IMR-90 (cell line): Measurements from ENCODE around the gene KLHDC3. TPM values are rescaled to one million over a fixed set of nuclear protein-coding genes. Genes with fewer than 3 reads are reported as not detected.

Experiments used
- ATAC-seq: fragments of 200-7000 bp; cut with Tn5 transposase; 2 replicates; pipeline ENCODE4 v1.9.1; 2020; ENCODE audit warnings: low read depth, mild to moderate bottlenecking, moderate library complexity
- BruUV-seq: library from RNA; stranded (reverse); fragments of 400-500 nt; replicated peaks from 2 replicates; lab custom pipeline; 2021; lab: Mats Ljungman, UMichigan
- CTCF ChIA-PET: fragments of 300-600 bp; formaldehyde crosslinking; extraction: SDS; loops from one replicate; lab custom pipeline; 2021; ENCODE audit warnings: antibody characterized with exemption; lab: Yijun Ruan, JAX
- POLR2A ChIA-PET: fragments of 300-600 bp; sonication (Branson Sonifier 250); formaldehyde crosslinking; loops from one replicate; lab custom pipeline; 2022; ENCODE audit warnings: antibody characterized with exemption; ENCODE audit not compliant: unreplicated experiment; lab: Charles Lee
- DNase-seq: peaks from one replicate; pipeline ENCODE4 v3.0.0; 2013
- H2AFZ ChIP-seq: replicated peaks from 2 replicates; pipeline ENCODE3; 2013; ENCODE audit warnings: low read length, mild to moderate bottlenecking; ENCODE audit not compliant: poor library complexity
- H2AK5ac ChIP-seq: 2 replicates; pipeline ENCODE4 v1.6.1; 2013; ENCODE audit warnings: low read depth, low read length, inconsistent platforms
- H2AK9ac ChIP-seq: replicated peaks from 2 replicates; pipeline ENCODE3; 2013; ENCODE audit warnings: mild to moderate bottlenecking, low read depth, low read length, moderate library complexity; ENCODE audit not compliant: poor library complexity
- H2BK120ac ChIP-seq: 2 replicates; pipeline ENCODE4 v1.6.1; 2013; ENCODE audit warnings: low read depth, low read length, inconsistent platforms
- H2BK15ac ChIP-seq: 3 replicates; pipeline ENCODE4 v1.6.1; 2013; ENCODE audit warnings: low read depth, low read length, inconsistent platforms
- H2BK20ac ChIP-seq: 2 replicates; pipeline ENCODE4 v1.6.1; 2013; ENCODE audit warnings: low read depth, mild to moderate bottlenecking, inconsistent platforms, low read length, moderate library complexity
- H2BK5ac ChIP-seq: 2 replicates; pipeline ENCODE4 v1.6.1; 2013; ENCODE audit warnings: mild to moderate bottlenecking, low read depth, low read length, inconsistent platforms; ENCODE audit not compliant: poor library complexity, severe bottlenecking
- H3K14ac ChIP-seq: replicated peaks from 2 replicates; pipeline ENCODE4 v1.6.1; 2013; ENCODE audit warnings: low read depth, low read length, inconsistent platforms
- H3K18ac ChIP-seq: 2 replicates; pipeline ENCODE4 v1.6.1; 2013; ENCODE audit warnings: low read depth, low read length, control low read depth
- H3K23ac ChIP-seq: 2 replicates; pipeline ENCODE4 v1.6.1; 2013; ENCODE audit warnings: low read depth, low read length, inconsistent platforms
- H3K27ac ChIP-seq: 2 replicates; pipeline ENCODE4 v1.5.1; 2013; ENCODE audit warnings: mild to moderate bottlenecking, control low read depth, low read length; ENCODE audit not compliant: insufficient read depth
- H3K27me3 ChIP-seq: 2 replicates; pipeline ENCODE4 v1.6.1; 2013; ENCODE audit warnings: low read length; ENCODE audit not compliant: control insufficient read depth, insufficient read depth
- H3K36me3 ChIP-seq: 2 replicates; pipeline ENCODE4 v1.6.1; 2013; ENCODE audit warnings: low read length, mixed read lengths; ENCODE audit not compliant: control insufficient read depth, insufficient read depth
- H3K4ac ChIP-seq: 2 replicates; pipeline ENCODE4 v1.6.1; 2013; ENCODE audit warnings: low read depth, low read length, inconsistent platforms
- H3K4me1 ChIP-seq: 2 replicates; pipeline ENCODE4 v1.6.1; 2013; ENCODE audit warnings: low read length, mixed read lengths; ENCODE audit not compliant: control insufficient read depth, insufficient read depth
- H3K4me2 ChIP-seq: 2 replicates; pipeline ENCODE4 v1.6.1; 2013; ENCODE audit warnings: low read depth, mild to moderate bottlenecking, control low read depth, low read length, moderate library complexity
- H3K4me3 ChIP-seq: 2 replicates; pipeline ENCODE4 v1.5.1; 2013; ENCODE audit warnings: low read depth, mild to moderate bottlenecking, control low read depth, low read length, moderate library complexity; ENCODE audit not compliant: insufficient read depth
- H3K56ac ChIP-seq: 2 replicates; pipeline ENCODE4 v1.6.1; 2013; ENCODE audit warnings: low read length, inconsistent platforms; ENCODE audit not compliant: insufficient read depth; ENCODE audit errors: extremely low read depth
- H3K79me1 ChIP-seq, 2 experiments: 2 replicates each; pipeline ENCODE4 v1.6.1; 2013; ENCODE audit warnings: low read length in 2 of 2, inconsistent platforms in 1 of 2, low read depth in 1 of 2
- H3K9ac ChIP-seq: 2 replicates; pipeline ENCODE4 v1.6.1; 2013; ENCODE audit warnings: low read depth, low read length, control low read depth
- H3K9me1 ChIP-seq: 2 replicates; pipeline ENCODE4 v1.6.1; 2013; ENCODE audit warnings: low read length, inconsistent platforms; ENCODE audit not compliant: insufficient read depth
- H3K9me3 ChIP-seq: 2 replicates; pipeline ENCODE4 v1.6.1; 2013; ENCODE audit warnings: low read length; ENCODE audit not compliant: control insufficient read depth, insufficient read depth
- H4K20me1 ChIP-seq: 2 replicates; pipeline ENCODE4 v1.6.1; 2013; ENCODE audit warnings: low read length, inconsistent platforms; ENCODE audit not compliant: insufficient read depth
- H4K5ac ChIP-seq: 2 replicates; pipeline ENCODE4 v1.6.1; 2013; ENCODE audit warnings: mild to moderate bottlenecking, low read depth, low read length, control low read depth
- H4K8ac ChIP-seq, 2 experiments: 2 replicates each; pipeline ENCODE4 v1.6.1; 2013; ENCODE audit warnings: low read depth in 2 of 2, low read length in 2 of 2, control low read depth in 1 of 2, inconsistent platforms in 1 of 2
- H4K91ac ChIP-seq: 2 replicates; pipeline ENCODE4 v1.6.1; 2013; ENCODE audit warnings: low read depth, low read length, inconsistent platforms; ENCODE audit not compliant: insufficient read depth
- BHLHE40 ChIP-seq: fragments of 150-350 bp; IDR thresholded peaks from 2 replicates; pipeline ENCODE4 v1.6.1; 2016; ENCODE audit warnings: mild to moderate bottlenecking, low read depth, low read length
- CEBPB ChIP-seq: IDR thresholded peaks from 2 replicates; pipeline ENCODE4 v1.6.1; 2012; ENCODE audit warnings: low read depth, low read length, improper control_type of control experiment
- CHD1 ChIP-seq: IDR thresholded peaks from 2 replicates; pipeline ENCODE4 v1.6.1; 2012; ENCODE audit warnings: low read depth, low read length, improper control_type of control experiment
- ELK1 ChIP-seq: fragments of 150-350 bp; IDR thresholded peaks from 2 replicates; pipeline ENCODE4 v1.6.1; 2016; ENCODE audit warnings: low read depth, mild to moderate bottlenecking, low read length, moderate library complexity, borderline replicate concordance
- FOS ChIP-seq: fragments of 150-350 bp; IDR thresholded peaks from 2 replicates; pipeline ENCODE4 v1.6.1; 2016; ENCODE audit warnings: low read depth, low read length
- MAFK ChIP-seq: IDR thresholded peaks from 2 replicates; pipeline ENCODE4 v1.6.1; 2012; ENCODE audit warnings: low read depth, low read length, improper control_type of control experiment
- MAZ ChIP-seq: IDR thresholded peaks from 2 replicates; pipeline ENCODE4 v1.6.1; 2012; ENCODE audit warnings: low read depth, mild to moderate bottlenecking, low read length, improper control_type of control experiment, moderate library complexity, borderline replicate concordance
- MXI1 ChIP-seq: IDR thresholded peaks from 2 replicates; pipeline ENCODE4 v1.6.1; 2012; ENCODE audit warnings: low read depth, mild to moderate bottlenecking, low read length, moderate library complexity, borderline replicate concordance
- NFE2L2 ChIP-seq: fragments of 150-350 bp; IDR thresholded peaks from 2 replicates; pipeline ENCODE4 v1.6.1; 2016; ENCODE audit warnings: low read depth, mild to moderate bottlenecking, low read length
- POLR2A ChIP-seq: IDR thresholded peaks from 2 replicates; pipeline ENCODE4 v1.6.1; 2012; ENCODE audit warnings: mild to moderate bottlenecking, low read depth, low read length
- RAD21 ChIP-seq: IDR thresholded peaks from 2 replicates; pipeline ENCODE4 v1.6.1; 2012; ENCODE audit warnings: low read length, improper control_type of control experiment
- RCOR1 ChIP-seq: IDR thresholded peaks from 2 replicates; pipeline ENCODE4 v1.6.1; 2012; ENCODE audit warnings: mild to moderate bottlenecking, low read length, improper control_type of control experiment; ENCODE audit not compliant: insufficient replicate concordance
- RFX5 ChIP-seq: IDR thresholded peaks from 2 replicates; pipeline ENCODE4 v1.8.0; 2012; ENCODE audit warnings: low read depth, mild to moderate bottlenecking, low read length, moderate library complexity
- SMC3 ChIP-seq: fragments of 150-350 bp; IDR thresholded peaks from 2 replicates; pipeline ENCODE4 v1.6.1; 2016; ENCODE audit warnings: low read depth, mild to moderate bottlenecking, antibody characterized with exemption, low read length, moderate library complexity
- USF2 ChIP-seq: fragments of 150-350 bp; IDR thresholded peaks from 2 replicates; pipeline ENCODE4 v1.6.1; 2017; ENCODE audit warnings: mild to moderate bottlenecking, antibody characterized with exemption, low read length, low read depth
- WGBS, 2 experiments: methylation state at CpG; one replicate each; pipeline versions ENCODE4 v1.1.5 to v1.1.7; 2013; ENCODE audit warnings: missing lambda C conversion rate in 2 of 2; ENCODE audit not compliant: insufficient read length in 1 of 2; ENCODE audit errors: extremely low coverage in 2 of 2; 5-methylcytosine and 5-hydroxymethylcytosine counted together
- dilution Hi-C: fragments of 300-500 bp; cut with HindIII; formaldehyde crosslinking; loops from one replicate; pipeline ENCODE4 v1.14.3; 2018; ENCODE audit warnings: low sequenced_read_pairs; ENCODE audit not compliant: unreplicated experiment
- in situ Hi-C: fragments of 300-500 bp; cut with MboI; formaldehyde crosslinking; loops from 3 replicates; pipeline ENCODE4 v1.14.3; 2019; ENCODE audit warnings: low sequenced_read_pairs, inconsistent platforms, mixed read lengths
- intact Hi-C: fragments of 100-400 bp; cut with micrococcal nuclease; formaldehyde crosslinking; loops from 2 replicates; pipeline ENCODE4 v1.10.0; 2022
- polyA plus RNA-seq, 3 experiments: library from polyadenylated mRNA; depleted of rRNA; stranded (reverse); fragments of >200 nt; gene quantifications; 2 replicates each; pipeline ENCODE4 v1.2.3, GENCODE V29; 2012; ENCODE audit warnings: low replicate concordance in 1 of 3
- total RNA-seq: library from RNA; depleted of rRNA; stranded (reverse); fragments of >200 nt; gene quantifications from 2 replicates; pipeline ENCODE4 v1.2.3, GENCODE V29; 2012

The KLHDC3 gene
- total and polyA plus RNA-seq, 2 of the 4 experiments (the other 2 are of a cell fraction): 57.1 to 76.0 TPM

GRCh38 chr6:42967228-42967627, 46.8 kb upstream of the KLHDC3 start (continued):
- no peak for TF ChIP-seq RAD21
- TF ChIP-seq RFX5: no peak
- TF ChIP-seq BHLHE40: no peak

- no TSS peak for BruUV-seq
- H2AK5ac ChIP-seq: no peak overlapping the region
- no peak overlapping the region for H3K14ac ChIP-seq
- no peak overlapping the region for H4K5ac ChIP-seq
- peaks cover 9% of the 10 kb centered on the region; the same call in 1 of the 2 replicates for H4K20me1 ChIP-seq
- H3K4ac ChIP-seq: no peak overlapping the region
- intact Hi-C loops: no loop called here
- H3K9me1 ChIP-seq: peaks cover 26% of the 10 kb centered on the region
- H3K79me1 ChIP-seq: peaks cover 4 to 28% of the 10 kb centered on the region in 2 experiments; a peak in 3 of 4 replicates
- in situ Hi-C loops: no loop called here
- ATAC-seq (no peak), DNase-seq (no peak)
- 100% methylated on average over 1 of the region's 12 CpGs; no CpG with 5 or more reads in 1 of the 2 experiments for WGBS, 2 experiments
- no peak overlapping the region for H4K91ac ChIP-seq
- no peak overlapping the region for H3K56ac ChIP-seq
- H3K27ac ChIP-seq: no peak overlapping the region
- peaks cover 45% of the 10 kb centered on the region for H3K36me3 ChIP-seq
- H2BK120ac ChIP-seq: no peak overlapping the region
- H3K9me3 ChIP-seq: no peaks in the 10 kb centered on the region
- no peak overlapping the region for H3K9ac ChIP-seq
- no peak overlapping the region for H2BK5ac ChIP-seq
- H3K4me2 ChIP-seq: no peak overlapping the region
- POLR2A ChIA-PET: no interaction called here
- no peaks in the 10 kb centered on the region for H3K27me3 ChIP-seq
- CTCF ChIA-PET: no interaction called here
- H2BK15ac ChIP-seq: no peak overlapping the region
- no peak overlapping the region for H2BK20ac ChIP-seq
- peaks cover 18% of the 10 kb centered on the region for H3K4me1 ChIP-seq
- dilution Hi-C loops: no loop called here
- no peak overlapping the region for H3K4me3 ChIP-seq
- no peak overlapping the region for H2AK9ac ChIP-seq
- H4K8ac ChIP-seq: no peak overlapping the region
- no peak overlapping the region for H2AFZ ChIP-seq
- no peak overlapping the region for H3K18ac ChIP-seq
- no peak overlapping the region for H3K23ac ChIP-seq
- no peak for TF ChIP-seq POLR2A
- TF ChIP-seq ELK1: no peak
- TF ChIP-seq RAD21: no peak
- TF ChIP-seq CHD1: no peak
- no peak for TF ChIP-seq USF2
- no peak for TF ChIP-seq MAZ
- no peak for TF ChIP-seq RCOR1
- TF ChIP-seq SMC3: no peak
- TF ChIP-seq MXI1: no peak
- no peak for TF ChIP-seq FOS
- TF ChIP-seq MAFK: no peak
- no peak for TF ChIP-seq NFE2L2
- no peak for TF ChIP-seq CEBPB
Observed at GRCh38 chr6:42968126-42968701, 45.8 kb upstream of the KLHDC3 start.
